Astrocyte (in vitro differentiated cells and primary cell): Measurements from ENCODE around the gene CDK6.

Experiments
- CTCF ChIP-seq: IDR thresholded peaks from 2 replicates; pipeline ENCODE4 v1.5.1; 2011; ENCODE audit warnings: low read depth, mild to moderate bottlenecking, inconsistent platforms, low read length, moderate library complexity; ENCODE audit not compliant: insufficient read depth
- EZH2 ChIP-seq: IDR thresholded peaks from 2 replicates; pipeline ENCODE4 v1.6.1; 2012; ENCODE audit warnings: mild to moderate bottlenecking, low read length, inconsistent platforms; ENCODE audit not compliant: insufficient read depth

DNA sequence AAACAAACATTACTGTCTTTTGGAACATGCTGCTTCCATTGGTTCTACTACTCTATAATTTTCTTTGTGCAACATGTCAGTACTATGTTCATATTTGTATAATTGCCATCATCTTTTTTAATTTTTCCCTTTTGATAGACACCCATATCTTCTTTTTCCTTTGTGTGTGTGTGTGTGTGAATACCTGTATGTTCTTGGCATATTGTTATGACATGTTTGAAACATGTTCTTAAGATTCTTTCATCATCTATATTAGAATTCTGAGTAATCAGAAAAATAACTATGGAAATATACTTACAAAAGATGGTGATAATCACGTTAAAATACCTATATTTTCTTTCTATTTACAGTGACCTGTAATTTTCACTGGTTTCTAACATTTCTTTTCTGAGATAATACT lies 3.5 kb upstream of the CDK6 start:
- no peak for TF ChIP-seq CTCF
- no peak for TF ChIP-seq EZH2
